Lower lobe of right lung (tissue), 2 donors: ENCODE measurements around the gene ANKRD28. TPM values are rescaled to one million over a fixed set of nuclear protein-coding genes. Genes with fewer than 3 reads are reported as not detected.

Experiments
- ATAC-seq, 2 donors: fragments of 200-7000 bp; cut with Tn5 transposase; one replicate each; pipeline ENCODE4 v1.9.1; 2020 to 2022; ENCODE audit warnings: mild to moderate bottlenecking in 2 of 2, moderate library complexity in 2 of 2
- DNase-seq: peaks from one replicate; pipeline ENCODE4 v3.0.0-alpha.2; 2020
- H3K27ac ChIP-seq: fragments of 200-600 bp; one replicate; pipeline ENCODE4 v1.8.0; 2022
- H3K27me3 ChIP-seq: fragments of 200-600 bp; one replicate; pipeline ENCODE4 v1.8.0; 2022; ENCODE audit warnings: low read depth
- H3K36me3 ChIP-seq: fragments of 200-600 bp; one replicate; pipeline ENCODE4 v1.8.0; 2022; ENCODE audit warnings: mild to moderate bottlenecking
- H3K4me1 ChIP-seq: fragments of 200-600 bp; one replicate; pipeline ENCODE4 v1.8.0; 2022
- H3K4me3 ChIP-seq: fragments of 200-600 bp; one replicate; pipeline ENCODE4 v1.8.0; 2022; ENCODE audit warnings: mild to moderate bottlenecking
- H3K9me3 ChIP-seq: fragments of 200-600 bp; one replicate; pipeline ENCODE4 v1.8.0; 2022
- intact Hi-C: fragments of 100-400 bp; cut with DNase I; formaldehyde crosslinking; loops from one replicate; pipeline ENCODE4 v1.11.0; 2022
- total RNA-seq: library from RNA; stranded (reverse); fragmentation: NEBNext Ultra II Directional; extraction: Animal tissue kit (Norgen Biotek cat#: 25700); gene quantifications from one replicate; pipeline ENCODE4 v1.2.1, GENCODE V29; 2021
- TF ChIP-seq, protein P1 (sequence below): fragments of 200-600 bp; IDR thresholded peaks from one replicate; pipeline ENCODE4 v1.8.0; 2022; ENCODE audit warnings: antibody characterized with exemption, mild to moderate bottlenecking
- donor health status: DM: no; HTN: yes; CAD: no; lungs with severe emphysema.

Gene ANKRD28
- total RNA-seq, 1 donor from 2014 or later, result 57.2 TPM

GRCh38 chr3:15638891-15639262, 158.9 kb downstream of the ANKRD28 start:
- Histone ChIP-seq H3K27me3 (no peaks in the 10 kb centered on the region), H3K27ac (no peak overlapping the region), H3K4me3 (no peak overlapping the region), H3K9me3 (no peaks in the 10 kb centered on the region), H3K4me1 (peaks cover 20% of the 10 kb centered on the region), H3K36me3 (no peaks in the 10 kb centered on the region)
- DNase-seq, result no peak
- intact Hi-C loops, result no loop called here
- no peak for ATAC-seq
- TF ChIP-seq, protein P1, sequence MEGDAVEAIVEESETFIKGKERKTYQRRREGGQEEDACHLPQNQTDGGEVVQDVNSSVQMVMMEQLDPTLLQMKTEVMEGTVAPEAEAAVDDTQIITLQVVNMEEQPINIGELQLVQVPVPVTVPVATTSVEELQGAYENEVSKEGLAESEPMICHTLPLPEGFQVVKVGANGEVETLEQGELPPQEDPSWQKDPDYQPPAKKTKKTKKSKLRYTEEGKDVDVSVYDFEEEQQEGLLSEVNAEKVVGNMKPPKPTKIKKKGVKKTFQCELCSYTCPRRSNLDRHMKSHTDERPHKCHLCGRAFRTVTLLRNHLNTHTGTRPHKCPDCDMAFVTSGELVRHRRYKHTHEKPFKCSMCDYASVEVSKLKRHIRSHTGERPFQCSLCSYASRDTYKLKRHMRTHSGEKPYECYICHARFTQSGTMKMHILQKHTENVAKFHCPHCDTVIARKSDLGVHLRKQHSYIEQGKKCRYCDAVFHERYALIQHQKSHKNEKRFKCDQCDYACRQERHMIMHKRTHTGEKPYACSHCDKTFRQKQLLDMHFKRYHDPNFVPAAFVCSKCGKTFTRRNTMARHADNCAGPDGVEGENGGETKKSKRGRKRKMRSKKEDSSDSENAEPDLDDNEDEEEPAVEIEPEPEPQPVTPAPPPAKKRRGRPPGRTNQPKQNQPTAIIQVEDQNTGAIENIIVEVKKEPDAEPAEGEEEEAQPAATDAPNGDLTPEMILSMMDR, result no peak

GRCh38 chr3:15638193-15638890, 159.4 kb downstream of the ANKRD28 start:
- DNase-seq (no peak), ATAC-seq (no peak)
- intact Hi-C loops, result no loop called here
- no peaks in the 10 kb centered on the region for H3K36me3 ChIP-seq
- H3K27ac ChIP-seq, result no peak overlapping the region
- TF ChIP-seq, protein P1, result no peak
- H3K27me3 ChIP-seq, result no peaks in the 10 kb centered on the region
- peaks cover 22% of the 10 kb centered on the region for H3K4me1 ChIP-seq
- H3K9me3 ChIP-seq, result no peaks in the 10 kb centered on the region
- no peak overlapping the region for H3K4me3 ChIP-seq

DNA sequence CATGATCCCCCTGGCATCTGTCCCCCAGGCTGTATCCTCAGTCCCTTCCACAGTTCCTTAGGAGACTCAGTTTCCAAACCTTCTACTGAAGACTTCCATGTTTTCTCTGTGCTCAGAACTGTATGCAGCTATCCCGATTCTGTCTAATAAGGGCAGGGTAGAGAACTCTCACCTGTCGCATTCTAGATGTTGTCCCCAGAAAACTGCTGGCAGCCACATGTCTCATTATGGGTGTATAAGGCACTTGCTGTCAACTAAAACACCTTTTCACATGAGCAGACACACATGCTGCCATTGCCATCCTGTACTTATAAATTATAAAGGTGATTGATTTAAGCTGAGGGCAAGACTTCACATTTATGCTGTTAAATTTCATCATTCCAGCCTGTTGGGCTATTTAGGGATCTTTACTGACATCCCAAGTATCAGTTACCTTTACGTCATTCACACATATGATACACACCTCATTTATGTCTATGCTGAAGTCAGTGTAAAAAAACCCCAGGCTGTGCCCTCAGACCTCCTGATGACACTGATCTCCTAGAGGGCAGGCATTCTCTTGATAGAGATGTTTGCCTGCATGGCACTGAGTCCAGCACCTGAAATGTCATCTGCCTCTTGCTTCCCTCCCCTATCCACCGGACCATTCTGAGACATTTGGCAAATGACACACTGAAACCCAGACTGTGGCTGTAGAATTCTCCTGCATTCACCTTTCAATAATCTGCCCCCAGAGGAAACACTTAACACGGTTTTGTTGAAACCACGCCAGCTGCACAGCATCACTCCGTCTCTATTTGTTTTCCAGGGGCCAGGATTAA, 160.4 kb downstream of the ANKRD28 start:
- TF ChIP-seq, protein P1, result no peak
- Histone ChIP-seq H3K27me3 (no peaks in the 10 kb centered on the region), H3K36me3 (no peaks in the 10 kb centered on the region), H3K27ac (peak overlapping the region; percentile 68), H3K9me3 (no peaks in the 10 kb centered on the region), H3K4me1 (peaks cover 22% of the 10 kb centered on the region), H3K4me3 (no peak overlapping the region)
- DNase-seq (no peak), ATAC-seq (no peak)
- intact Hi-C loops, result no loop called here

GRCh38 chr3:15636028-15636709, 161.6 kb downstream of the ANKRD28 start:
- Histone ChIP-seq H3K4me3 (peak overlapping the region; percentile 12), H3K36me3 (no peaks in the 10 kb centered on the region), H3K27ac (peak overlapping the region; percentile 68), H3K4me1 (peaks cover 22% of the 10 kb centered on the region), H3K27me3 (no peaks in the 10 kb centered on the region), H3K9me3 (no peaks in the 10 kb centered on the region)
- TF ChIP-seq, protein P1, result no peak
- intact Hi-C loops, result no loop called here
- ATAC-seq (peak; percentile 56 to 68), DNase-seq (no peak)

GRCh38 chr3:15635121-15635661, 162.6 kb downstream of the ANKRD28 start:
- Histone ChIP-seq H3K27me3 (no peaks in the 10 kb centered on the region), H3K9me3 (no peaks in the 10 kb centered on the region), H3K4me3 (no peak overlapping the region), H3K36me3 (no peaks in the 10 kb centered on the region), H3K4me1 (peaks cover 29% of the 10 kb centered on the region), H3K27ac (peak overlapping the region; percentile 68)
- DNase-seq (no peak), ATAC-seq (peak in 1 of 2 donors; percentile 37)
- TF ChIP-seq, protein P1, result no peak
- intact Hi-C loops, result no loop called here
